KOPT-K1 (cell line): ENCODE measurements around the gene OR52E1.
"Not testable (repeated sequence)": the region's sequence is repeated elsewhere in the genome, so short reads cannot be mapped to it uniquely, and the experiment has no call there.

ENCODE experiments used
- H3K27ac ChIP-seq: fragments of 200-600 bp; sonication (generic); 2 replicates; pipeline ENCODE4 v1.5.1; 2016; ENCODE audit warnings: antibody characterized with exemption, mild to moderate bottlenecking, low read depth, low read length; ENCODE audit not compliant: poor library complexity, severe bottlenecking
- H3K36me3 ChIP-seq: fragments of 200-600 bp; sonication (generic); 2 replicates; pipeline ENCODE4 v1.5.1; 2017; ENCODE audit warnings: antibody characterized with exemption, mild to moderate bottlenecking, low read length, moderate library complexity; ENCODE audit not compliant: insufficient read depth
- H3K9me3 ChIP-seq: fragments of 200-600 bp; sonication (generic); 2 replicates; pipeline ENCODE4 v1.5.1; 2017; ENCODE audit warnings: antibody characterized with exemption, low read length, mild to moderate bottlenecking; ENCODE audit not compliant: insufficient read depth, poor library complexity, severe bottlenecking

The OR52E1 gene

GRCh38 chr11:5069272-5069671 is at the start of gene OR52E1:
Gene OR52E1 (plus strand): TSS chr11:5069572.
- no peak within 1 kb of the TSS for H3K27ac ChIP-seq
- H3K9me3 ChIP-seq, result no peaks in the 10 kb centered on the region
- H3K36me3 ChIP-seq, result no peaks in the 10 kb centered on the region

GRCh38 chr11:5021996-5022395 is 47.4 kb upstream of the OR52E1 start:
- peaks cover 10% of the 10 kb centered on the region for H3K9me3 ChIP-seq
- H3K27ac ChIP-seq, result no peak overlapping the region

GRCh38 chr11:5036669-5037068 is 32.7 kb upstream of the OR52E1 start:
- no peaks in the 10 kb centered on the region for H3K36me3 ChIP-seq
- H3K27ac ChIP-seq, result no peak overlapping the region
- H3K9me3 ChIP-seq, result no peaks in the 10 kb centered on the region

More at GRCh38 chr11:5021996-5022395, 47.4 kb upstream of the OR52E1 start:
- H3K36me3 ChIP-seq, result no peaks in the 10 kb centered on the region

- no peaks in the 10 kb centered on the region for H3K36me3 ChIP-seq
- H3K27ac ChIP-seq, result no peak overlapping the region
- H3K9me3 ChIP-seq, result no peaks in the 10 kb centered on the region
Observed at GRCh38 chr11:5037926-5038325, 31.4 kb upstream of the OR52E1 start.

GRCh38 chr11:5038341-5038740 is 31.0 kb upstream of the OR52E1 start:
- Histone ChIP-seq H3K9me3 (no peaks in the 10 kb centered on the region), H3K27ac (no peak overlapping the region), H3K36me3 (no peaks in the 10 kb centered on the region)

- no peaks in the 10 kb centered on the region for H3K36me3 ChIP-seq
- H3K9me3 ChIP-seq, result no peaks in the 10 kb centered on the region
- no peak overlapping the region for H3K27ac ChIP-seq
Observed at GRCh38 chr11:5040876-5041275, 28.5 kb upstream of the OR52E1 start.

- Histone ChIP-seq H3K9me3 (no peaks in the 10 kb centered on the region), H3K36me3 (no peaks in the 10 kb centered on the region), H3K27ac (no peak overlapping the region)
Observed at GRCh38 chr11:5042091-5042490, 27.3 kb upstream of the OR52E1 start.

- Histone ChIP-seq H3K36me3 (no peaks in the 10 kb centered on the region), H3K27ac (no peak overlapping the region), H3K9me3 (no peaks in the 10 kb centered on the region)
Observed at GRCh38 chr11:5043380-5043779, 26.0 kb upstream of the OR52E1 start.

GRCh38 chr11:5046226-5046625 is 23.1 kb upstream of the OR52E1 start, which contains the start of gene OR52J3:
Gene OR52J3 (plus strand): TSS chr11:5046526. CDS start chr11:5046526, 0 bp downstream.
- Histone ChIP-seq H3K36me3 (no peaks in the 10 kb centered on the region), H3K27ac (no peak within 1 kb of the TSS), H3K9me3 (no peaks in the 10 kb centered on the region)

GRCh38 chr11:5046754-5047330 is 22.5 kb upstream of the OR52E1 start:
- no peaks in the 10 kb centered on the region for H3K36me3 ChIP-seq
- no peaks in the 10 kb centered on the region for H3K9me3 ChIP-seq
- H3K27ac ChIP-seq, result no peak overlapping the region

GRCh38 chr11:5058679-5059078 is 10.7 kb upstream of the OR52E1 start:
- H3K9me3 ChIP-seq, H3K27ac ChIP-seq, H3K36me3 ChIP-seq: not testable (repeated sequence)

GRCh38 chr11:5059391-5059790 is 10.0 kb upstream of the OR52E1 start, which contains the start of gene OR52E2:
Gene OR52E2 (minus strand): TSS chr11:5059627. CDS start chr11:5059627, 0 bp downstream.
- Histone ChIP-seq H3K36me3 (no peaks in the 10 kb centered on the region), H3K9me3 (no peaks in the 10 kb centered on the region), H3K27ac (no peak within 1 kb of the TSS)

- Histone ChIP-seq H3K9me3 (no peaks in the 10 kb centered on the region), H3K27ac (no peak overlapping the region), H3K36me3 (no peaks in the 10 kb centered on the region)
Observed at GRCh38 chr11:5065027-5065426, 4.3 kb upstream of the OR52E1 start.

- Histone ChIP-seq H3K27ac (no peak overlapping the region), H3K9me3 (no peaks in the 10 kb centered on the region), H3K36me3 (no peaks in the 10 kb centered on the region)
Observed at GRCh38 chr11:5071799-5072198, 2.4 kb downstream of the OR52E1 start.

- Histone ChIP-seq H3K36me3 (no peaks in the 10 kb centered on the region), H3K27ac (no peak overlapping the region), H3K9me3 (no peaks in the 10 kb centered on the region)
Observed at GRCh38 chr11:5081405-5081804, 12.0 kb downstream of the OR52E1 start.

- H3K9me3 ChIP-seq, result no peaks in the 10 kb centered on the region
- H3K27ac ChIP-seq, result no peak overlapping the region
- no peaks in the 10 kb centered on the region for H3K36me3 ChIP-seq
Observed at GRCh38 chr11:5083602-5084001, 14.2 kb downstream of the OR52E1 start.
